KMS-11 (cell line): ENCODE measurements around the gene UBR4.

Experiments
- H2AFZ ChIP-seq: fragments of 200-600 bp; sonication (generic); 2 replicates; pipeline ENCODE4 v1.6.1; 2016; ENCODE audit warnings: antibody characterized with exemption, mixed run types, low read depth
- H3K27ac ChIP-seq: fragments of 200-600 bp; sonication (generic); 2 replicates; pipeline ENCODE4 v1.6.1; 2016; ENCODE audit warnings: mild to moderate bottlenecking, mixed run types
- H3K27me3 ChIP-seq: fragments of 200-600 bp; sonication (generic); 2 replicates; pipeline ENCODE4 v1.6.1; 2017; ENCODE audit warnings: mild to moderate bottlenecking, low read depth, mixed run types, moderate library complexity; ENCODE audit not compliant: insufficient read depth
- H3K36me3 ChIP-seq: fragments of 200-600 bp; sonication (generic); 2 replicates; pipeline ENCODE4 v1.6.1; 2017; ENCODE audit warnings: mild to moderate bottlenecking, mixed run types; ENCODE audit not compliant: insufficient read depth
- H3K4me1 ChIP-seq: fragments of 200-600 bp; sonication (generic); 2 replicates; pipeline ENCODE4 v1.6.1; 2016; ENCODE audit warnings: mild to moderate bottlenecking, low read depth, mixed run types; ENCODE audit not compliant: poor library complexity, severe bottlenecking
- H3K4me2 ChIP-seq: fragments of 200-600 bp; sonication (generic); 2 replicates; pipeline ENCODE4 v1.7.0; 2016; ENCODE audit warnings: mild to moderate bottlenecking, mixed run types
- H3K4me3 ChIP-seq: fragments of 200-600 bp; sonication (generic); IDR thresholded peaks from 2 replicates; pipeline ENCODE4 v1.6.1; 2017; ENCODE audit warnings: low read depth, low read length, mixed read lengths; ENCODE audit not compliant: insufficient read depth
- H3K79me2 ChIP-seq: fragments of 200-600 bp; sonication (generic); 2 replicates; pipeline ENCODE4 v1.6.1; 2016; ENCODE audit warnings: low read depth, mixed run types; ENCODE audit not compliant: insufficient read depth
- H3K9ac ChIP-seq: fragments of 200-600 bp; sonication (generic); 2 replicates; pipeline ENCODE4 v1.6.1; 2016; ENCODE audit warnings: mild to moderate bottlenecking, mixed run types
- H4K20me1 ChIP-seq: fragments of 200-600 bp; sonication (generic); 2 replicates; pipeline ENCODE4 v1.6.1; 2016; ENCODE audit warnings: mild to moderate bottlenecking, mixed run types; ENCODE audit not compliant: insufficient read depth
- TF ChIP-seq, protein P1 (sequence below): fragments of 200-600 bp; sonication (generic); conservative IDR thresholded peaks from 2 replicates; pipeline ENCODE4 v1.6.1; 2017; ENCODE audit warnings: low read depth, mild to moderate bottlenecking, antibody characterized with exemption, low read length, moderate library complexity, mixed read lengths

UBR4 gene

DNA sequence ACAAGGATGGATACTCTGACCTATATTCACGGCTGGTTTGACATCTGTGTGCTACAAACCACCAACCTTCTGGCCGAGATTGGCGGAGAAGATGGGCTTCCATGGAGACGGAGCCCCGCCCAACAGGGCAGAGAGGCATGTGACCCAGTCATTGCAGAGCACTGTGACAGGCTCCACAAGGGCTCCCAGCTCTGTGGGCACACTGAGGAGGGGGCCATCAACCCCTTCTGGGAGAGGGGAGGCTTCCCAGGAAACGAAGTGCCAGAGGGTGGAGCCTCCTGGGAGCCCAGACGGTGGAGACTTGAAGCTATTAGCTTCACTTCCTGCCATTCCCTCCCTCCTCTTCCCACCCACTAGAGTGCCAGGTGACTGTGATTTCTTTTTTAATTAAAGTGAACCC, 182.0 kb downstream of the UBR4 start:
- TF ChIP-seq, protein P1, sequence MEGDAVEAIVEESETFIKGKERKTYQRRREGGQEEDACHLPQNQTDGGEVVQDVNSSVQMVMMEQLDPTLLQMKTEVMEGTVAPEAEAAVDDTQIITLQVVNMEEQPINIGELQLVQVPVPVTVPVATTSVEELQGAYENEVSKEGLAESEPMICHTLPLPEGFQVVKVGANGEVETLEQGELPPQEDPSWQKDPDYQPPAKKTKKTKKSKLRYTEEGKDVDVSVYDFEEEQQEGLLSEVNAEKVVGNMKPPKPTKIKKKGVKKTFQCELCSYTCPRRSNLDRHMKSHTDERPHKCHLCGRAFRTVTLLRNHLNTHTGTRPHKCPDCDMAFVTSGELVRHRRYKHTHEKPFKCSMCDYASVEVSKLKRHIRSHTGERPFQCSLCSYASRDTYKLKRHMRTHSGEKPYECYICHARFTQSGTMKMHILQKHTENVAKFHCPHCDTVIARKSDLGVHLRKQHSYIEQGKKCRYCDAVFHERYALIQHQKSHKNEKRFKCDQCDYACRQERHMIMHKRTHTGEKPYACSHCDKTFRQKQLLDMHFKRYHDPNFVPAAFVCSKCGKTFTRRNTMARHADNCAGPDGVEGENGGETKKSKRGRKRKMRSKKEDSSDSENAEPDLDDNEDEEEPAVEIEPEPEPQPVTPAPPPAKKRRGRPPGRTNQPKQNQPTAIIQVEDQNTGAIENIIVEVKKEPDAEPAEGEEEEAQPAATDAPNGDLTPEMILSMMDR = no peak
- Histone ChIP-seq H3K4me3 (no peak overlapping the region), H3K36me3 (no peaks in the 10 kb centered on the region), H3K79me2 (no peaks in the 10 kb centered on the region), H3K27me3 (peaks cover 33% of the 10 kb centered on the region; the same call in 1 of the 2 replicates), H3K4me1 (no peaks in the 10 kb centered on the region), H3K4me2 (no peak overlapping the region), H3K27ac (no peak overlapping the region), H4K20me1 (no peaks in the 10 kb centered on the region), H3K9ac (no peak overlapping the region), H2AFZ (no peak overlapping the region)
